Peyer's patch (tissue), 4 donors: ENCODE measurements around the gene MYOZ2. TPM values are rescaled to one million over a fixed set of nuclear protein-coding genes. Genes with fewer than 3 reads are reported as not detected.
A peak's percentile ranks its signal among the peaks of the same experiment; 100 is the strongest.

ENCODE experiments used
- DNase-seq, 3 donors: peaks; one replicate each; pipeline ENCODE4 v3.0.0-alpha.2; 2017 to 2019
- H3K27ac ChIP-seq, 4 donors: fragments of 200-600 bp; sonication (generic); one replicate each; pipeline ENCODE4 v1.5.1; 2016 to 2019
- H3K27me3 ChIP-seq, 2 donors: fragments of 200-600 bp; sonication (generic); one replicate each; pipeline ENCODE4 v1.5.1; 2019
- H3K36me3 ChIP-seq, 3 donors: fragments of 200-600 bp; sonication (generic); one replicate each; pipeline ENCODE4 v1.5.1; 2016 to 2019
- H3K4me1 ChIP-seq, 4 donors: fragments of 200-600 bp; sonication (generic); one replicate each; pipeline ENCODE4 v1.5.1; 2016 to 2019
- H3K4me3 ChIP-seq, 4 donors: fragments of 200-600 bp; sonication (generic); 1 replicate in 3 of 4; 2 replicates in 1 of 4; pipeline ENCODE4 v1.5.1; 2016 to 2019; ENCODE audit warnings: mild to moderate bottlenecking in 1 of 4
- H3K9me3 ChIP-seq, 4 donors: fragments of 200-600 bp; sonication (generic); one replicate each; pipeline ENCODE4 v1.5.1; 2016 to 2019; ENCODE audit warnings: mild to moderate bottlenecking in 1 of 4
- POLR2A ChIP-seq, 2 donors: fragments of 450-650 bp; IDR thresholded peaks; one replicate each; pipeline ENCODE4 v1.5.1; 2017; ENCODE audit warnings: antibody characterized with exemption in 2 of 2, mild to moderate bottlenecking in 2 of 2, moderate library complexity in 2 of 2
- total RNA-seq, 4 donors: library from RNA; depleted of rRNA; stranded (reverse); fragments of >200 nt; gene quantifications; one replicate each; pipeline ENCODE4 v1.1.0, GENCODE V29; 2016
- TF ChIP-seq, protein P1 (sequence below), 6 experiments: fragments of 450-650 bp in 4 of 6; fragments of 200-600 bp in 2 of 6; sonication (generic) in 1 of 6; IDR thresholded peaks; one replicate each; pipeline ENCODE4 v1.5.1; 2017 to 2019; ENCODE audit warnings: antibody characterized with exemption in 6 of 6, mild to moderate bottlenecking in 3 of 6, moderate library complexity in 1 of 6

MYOZ2 gene
- total RNA-seq, 4 donors from 2014 or later: not detected

DNA sequence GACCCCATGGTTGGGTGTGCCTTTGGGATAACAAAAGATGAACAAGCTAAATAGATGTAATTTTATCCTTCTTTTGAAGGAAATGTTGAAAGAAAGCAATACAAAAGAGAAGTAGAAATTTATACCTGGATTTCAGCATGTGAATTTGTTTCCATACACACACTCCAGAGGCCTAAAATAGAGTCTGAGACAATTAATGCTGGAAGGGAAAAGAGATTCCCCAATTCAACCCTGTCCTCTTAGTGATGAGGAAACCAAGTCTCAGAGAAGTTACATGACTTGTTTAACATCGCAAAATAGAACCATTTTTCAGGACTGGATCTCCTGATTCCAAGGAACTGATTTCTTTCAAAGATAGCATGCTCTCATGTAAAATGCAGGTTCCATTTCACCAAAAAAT lies 37.3 kb upstream of the MYOZ2 start:
- no peaks in the 10 kb centered on the region for H3K36me3 ChIP-seq
- no peaks in the 10 kb centered on the region for H3K4me1 ChIP-seq
- TF ChIP-seq POLR2A (IDR thresholded peaks at IDR 0.05): no peak
- TF ChIP-seq, protein P1, sequence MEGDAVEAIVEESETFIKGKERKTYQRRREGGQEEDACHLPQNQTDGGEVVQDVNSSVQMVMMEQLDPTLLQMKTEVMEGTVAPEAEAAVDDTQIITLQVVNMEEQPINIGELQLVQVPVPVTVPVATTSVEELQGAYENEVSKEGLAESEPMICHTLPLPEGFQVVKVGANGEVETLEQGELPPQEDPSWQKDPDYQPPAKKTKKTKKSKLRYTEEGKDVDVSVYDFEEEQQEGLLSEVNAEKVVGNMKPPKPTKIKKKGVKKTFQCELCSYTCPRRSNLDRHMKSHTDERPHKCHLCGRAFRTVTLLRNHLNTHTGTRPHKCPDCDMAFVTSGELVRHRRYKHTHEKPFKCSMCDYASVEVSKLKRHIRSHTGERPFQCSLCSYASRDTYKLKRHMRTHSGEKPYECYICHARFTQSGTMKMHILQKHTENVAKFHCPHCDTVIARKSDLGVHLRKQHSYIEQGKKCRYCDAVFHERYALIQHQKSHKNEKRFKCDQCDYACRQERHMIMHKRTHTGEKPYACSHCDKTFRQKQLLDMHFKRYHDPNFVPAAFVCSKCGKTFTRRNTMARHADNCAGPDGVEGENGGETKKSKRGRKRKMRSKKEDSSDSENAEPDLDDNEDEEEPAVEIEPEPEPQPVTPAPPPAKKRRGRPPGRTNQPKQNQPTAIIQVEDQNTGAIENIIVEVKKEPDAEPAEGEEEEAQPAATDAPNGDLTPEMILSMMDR (IDR thresholded peaks at IDR 0.05): no peak
- no peak for DNase-seq
- H3K4me3 ChIP-seq: no peak overlapping the region
- no peak overlapping the region for H3K27ac ChIP-seq
- H3K9me3 ChIP-seq: no peaks in the 10 kb centered on the region
- no peaks in the 10 kb centered on the region for H3K27me3 ChIP-seq

DNA sequence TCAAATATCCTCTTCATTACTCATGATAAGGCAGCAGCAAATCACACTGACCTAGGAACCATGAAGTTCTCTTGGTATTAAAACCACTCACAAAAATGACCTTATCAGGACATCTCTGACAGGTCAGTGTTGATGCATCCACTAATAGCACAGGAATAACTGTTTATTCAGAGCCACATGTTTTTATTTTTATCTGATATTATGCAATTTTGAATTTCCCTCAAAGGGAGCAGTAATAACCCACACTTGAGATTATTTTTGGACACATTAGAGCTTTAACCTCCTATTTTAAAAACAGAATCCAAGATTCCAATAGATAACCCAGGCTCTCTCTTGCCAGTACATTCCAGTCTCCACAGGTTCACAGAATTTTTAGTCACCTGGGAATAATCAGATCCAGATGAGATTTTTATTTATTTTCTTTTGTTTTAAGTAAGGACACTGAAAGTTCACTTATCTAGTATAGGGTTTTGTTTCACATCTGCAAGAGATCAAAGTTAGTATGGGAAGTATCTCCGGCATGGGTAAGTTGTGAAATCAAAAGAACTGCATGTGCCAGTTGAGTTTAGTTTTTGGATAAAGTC lies 36.3 kb upstream of the MYOZ2 start:
- H3K4me3 ChIP-seq: no peak overlapping the region
- no peaks in the 10 kb centered on the region for H3K36me3 ChIP-seq
- H3K4me1 ChIP-seq: no peaks in the 10 kb centered on the region
- TF ChIP-seq, protein P1 (IDR thresholded peaks at IDR 0.05): no peak
- no peak for TF ChIP-seq POLR2A (IDR thresholded peaks at IDR 0.05)
- DNase-seq: no peak
- H3K9me3 ChIP-seq: no peaks in the 10 kb centered on the region
- no peaks in the 10 kb centered on the region for H3K27me3 ChIP-seq
- H3K27ac ChIP-seq: no peak overlapping the region

DNA sequence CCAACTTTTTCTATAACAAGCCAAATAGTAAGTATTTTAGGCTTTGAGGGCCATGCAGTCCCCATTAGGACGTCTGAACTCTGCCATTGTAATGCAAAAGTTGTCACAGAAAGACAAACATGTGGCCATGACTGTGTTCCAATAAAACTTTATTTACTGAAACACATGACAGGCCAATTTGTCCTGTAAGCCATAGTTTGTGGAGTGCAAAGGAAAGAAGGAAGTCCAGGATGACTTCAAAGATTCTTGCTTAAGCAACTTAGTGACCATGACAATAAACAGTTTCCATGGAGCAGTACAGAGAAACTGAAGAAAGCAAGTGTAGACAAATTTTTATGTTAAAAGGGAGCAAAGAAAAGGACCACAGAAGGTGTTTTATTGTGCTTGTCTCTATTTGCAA lies 35.0 kb upstream of the MYOZ2 start:
- DNase-seq: no peak
- no peaks in the 10 kb centered on the region for H3K36me3 ChIP-seq
- H3K4me3 ChIP-seq: no peak overlapping the region
- TF ChIP-seq POLR2A (IDR thresholded peaks at IDR 0.05): no peak
- TF ChIP-seq, protein P1 (IDR thresholded peaks at IDR 0.05): no peak
- H3K4me1 ChIP-seq: no peaks in the 10 kb centered on the region
- H3K27me3 ChIP-seq: no peaks in the 10 kb centered on the region
- H3K9me3 ChIP-seq: no peaks in the 10 kb centered on the region
- no peak overlapping the region for H3K27ac ChIP-seq

DNA sequence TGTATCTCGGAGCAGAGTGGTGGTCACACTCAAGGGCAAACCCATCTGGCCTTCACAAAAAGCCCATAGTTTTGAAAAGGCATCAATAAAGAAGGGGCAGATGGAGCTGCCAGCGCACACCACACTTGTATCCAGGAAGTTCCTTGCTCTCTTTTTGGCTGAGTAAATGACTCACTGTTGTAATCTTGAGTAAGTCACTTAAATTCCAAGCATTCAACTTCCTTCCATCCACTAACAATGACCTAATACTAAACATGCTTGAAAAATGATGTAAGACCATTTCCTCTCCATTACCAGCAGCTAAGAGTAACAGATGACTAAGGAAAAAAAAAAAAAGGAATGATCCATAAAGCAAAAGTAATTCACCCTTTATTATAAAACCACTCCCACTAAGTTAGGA lies 32.4 kb upstream of the MYOZ2 start:
- H3K4me1 ChIP-seq: no peaks in the 10 kb centered on the region
- no peaks in the 10 kb centered on the region for H3K36me3 ChIP-seq
- DNase-seq: peak in 1 of 3 donors; percentile 51
- no peak for TF ChIP-seq POLR2A (IDR thresholded peaks at IDR 0.05)
- TF ChIP-seq, protein P1 (IDR thresholded peaks at IDR 0.05): no peak
- H3K4me3 ChIP-seq: no peak overlapping the region
- H3K27ac ChIP-seq: peak overlapping the region in 3 of 4 donors; percentile 22 to 41 (median 38)
- no peaks in the 10 kb centered on the region for H3K27me3 ChIP-seq
- H3K9me3 ChIP-seq: no peaks in the 10 kb centered on the region

DNA sequence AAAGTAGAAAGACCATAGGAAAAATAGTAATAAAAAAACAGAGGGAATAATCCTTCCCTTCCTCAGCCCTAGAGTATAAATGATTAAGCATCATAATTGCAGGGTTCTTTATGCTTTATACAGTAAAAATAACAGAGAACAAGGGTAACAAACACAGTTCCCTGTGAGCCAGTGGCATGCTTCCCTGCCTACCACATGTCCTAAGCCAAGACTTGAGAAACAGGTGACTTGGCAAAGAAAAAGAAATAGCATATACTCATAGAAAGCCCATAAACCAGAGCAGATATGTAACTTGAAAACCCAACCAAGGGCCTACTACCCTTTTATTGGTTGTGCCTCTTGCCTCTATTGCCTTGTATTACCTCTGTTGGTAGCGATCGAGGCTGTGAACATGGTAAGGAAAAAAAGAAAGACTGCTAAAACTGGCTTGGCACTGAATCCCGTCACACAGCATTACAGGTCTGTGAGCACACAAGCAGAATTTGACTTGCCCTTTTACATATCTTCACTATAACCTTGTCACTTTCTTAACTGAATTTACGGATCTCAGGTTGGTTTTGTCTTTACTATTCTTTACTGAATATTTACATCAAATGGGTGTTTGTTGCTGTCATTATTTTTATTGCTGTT lies 30.9 kb upstream of the MYOZ2 start:
- Histone ChIP-seq H3K36me3 (no peaks in the 10 kb centered on the region), H3K27ac (no peak overlapping the region), H3K4me1 (no peaks in the 10 kb centered on the region), H3K9me3 (no peaks in the 10 kb centered on the region), H3K4me3 (no peak overlapping the region), H3K27me3 (no peaks in the 10 kb centered on the region)
- DNase-seq: no peak
- TF ChIP-seq POLR2A (IDR thresholded peaks at IDR 0.05): no peak
- TF ChIP-seq, protein P1 (IDR thresholded peaks at IDR 0.05): no peak
